Measurements from ENCODE around the gene ASPG. TPM values are rescaled to one million over a fixed set of nuclear protein-coding genes. Genes with fewer than 3 reads are reported as not detected.

The ASPG gene
- total RNA-seq, 1 donor from 2014 or later, result not detected

- no peak for DNase-seq (ENCODE audit: low read depth)
- H3K27me3 ChIP-seq (ENCODE audit: control insufficient read depth, insufficient read depth, low read length), result peaks cover 33% of the 10 kb centered on the region
- H3K36me3 ChIP-seq (ENCODE audit: control insufficient read depth, insufficient read depth, low read length), result no peaks in the 10 kb centered on the region
- no peak overlapping the region for H3K4me3 ChIP-seq (ENCODE audit: low read depth, low read length)
- TF ChIP-seq CTCF (IDR thresholded peaks at IDR 0.05; ENCODE audit: insufficient read depth, low read length, poor library complexity, severe bottlenecking), result no peak
Observed at GRCh38 chr14:104142946-104143470, 57.5 kb downstream of the ASPG start.

GRCh38 chr14:104143521-104144452 is 58.3 kb downstream of the ASPG start:
- H3K4me3 ChIP-seq (ENCODE audit: low read depth, low read length), result no peak overlapping the region
- TF ChIP-seq CTCF (IDR thresholded peaks at IDR 0.05; ENCODE audit: insufficient read depth, low read length, poor library complexity, severe bottlenecking), result no peak

GRCh38 chr14:104144453-104144790 is 58.9 kb downstream of the ASPG start:
- Histone ChIP-seq H3K36me3 (ENCODE audit: control insufficient read depth, insufficient read depth, low read length) (no peaks in the 10 kb centered on the region), H3K27me3 (ENCODE audit: control insufficient read depth, insufficient read depth, low read length) (peaks cover 20% of the 10 kb centered on the region), H3K4me3 (ENCODE audit: low read depth, low read length) (no peak overlapping the region)
- DNase-seq (ENCODE audit: low read depth), result no peak
- TF ChIP-seq CTCF (IDR thresholded peaks at IDR 0.05; ENCODE audit: insufficient read depth, low read length, poor library complexity, severe bottlenecking), result no peak

More at GRCh38 chr14:104143521-104144452, 58.3 kb downstream of the ASPG start:
- Histone ChIP-seq H3K36me3 (ENCODE audit: control insufficient read depth, insufficient read depth, low read length) (no peaks in the 10 kb centered on the region), H3K27me3 (ENCODE audit: control insufficient read depth, insufficient read depth, low read length) (peaks cover 26% of the 10 kb centered on the region)
- DNase-seq (ENCODE audit: low read depth), result no peak

GRCh38 chr14:104144911-104145825 is 59.7 kb downstream of the ASPG start:
- no peak for TF ChIP-seq CTCF (IDR thresholded peaks at IDR 0.05; ENCODE audit: insufficient read depth, low read length, poor library complexity, severe bottlenecking)
- H3K4me3 ChIP-seq (ENCODE audit: low read depth, low read length), result no peak overlapping the region
- no peaks in the 10 kb centered on the region for H3K36me3 ChIP-seq (ENCODE audit: control insufficient read depth, insufficient read depth, low read length)
- DNase-seq (ENCODE audit: low read depth), result no peak
- peaks cover 13% of the 10 kb centered on the region for H3K27me3 ChIP-seq (ENCODE audit: control insufficient read depth, insufficient read depth, low read length)

- H3K36me3 ChIP-seq (ENCODE audit: control insufficient read depth, insufficient read depth, low read length), result no peaks in the 10 kb centered on the region
- no peak overlapping the region for H3K4me3 ChIP-seq (ENCODE audit: low read depth, low read length)
- no peak for TF ChIP-seq CTCF (IDR thresholded peaks at IDR 0.05; ENCODE audit: insufficient read depth, low read length, poor library complexity, severe bottlenecking)
- no peak for DNase-seq (ENCODE audit: low read depth)
- peaks cover 5% of the 10 kb centered on the region for H3K27me3 ChIP-seq (ENCODE audit: control insufficient read depth, insufficient read depth, low read length)
Observed at GRCh38 chr14:104145826-104146601, 60.5 kb downstream of the ASPG start.
